SU-DHL-6 (cell line): ENCODE results near the gene GOLPH3L.
"Not testable (repeated sequence)": the region's sequence is repeated elsewhere in the genome, so short reads cannot be mapped to it uniquely, and the experiment has no call there.

Experiments used
- H2AFZ ChIP-seq: fragments of 200-600 bp; sonication (generic); 2 replicates; pipeline ENCODE4 v1.6.1; 2014; ENCODE audit warnings: low read depth, mild to moderate bottlenecking, moderate library complexity, mixed read lengths, antibody characterized with exemption, low read length; ENCODE audit not compliant: severe bottlenecking
- H3F3A ChIP-seq: fragments of 200-600 bp; shearing (Covaris generic); 2 replicates; pipeline ENCODE4 v1.6.0; 2016; ENCODE audit warnings: antibody characterized with exemption, mild to moderate bottlenecking; ENCODE audit not compliant: insufficient read depth
- H3K27ac ChIP-seq: fragments of 200-600 bp; sonication (generic); 2 replicates; pipeline ENCODE4 v1.5.1; 2016; ENCODE audit warnings: low read depth, mild to moderate bottlenecking, low read length, moderate library complexity, mixed read lengths
- H3K27me3 ChIP-seq: fragments of 200-600 bp; sonication (generic), shearing (Covaris generic); 2 replicates; pipeline ENCODE4 v1.6.0; 2014; ENCODE audit warnings: mild to moderate bottlenecking, low read length
- H3K36me3 ChIP-seq: fragments of 200-600 bp; sonication (generic); 2 replicates; pipeline ENCODE4 v1.6.1; 2014; ENCODE audit warnings: mild to moderate bottlenecking, low read length, mixed read lengths
- H3K4me2 ChIP-seq: fragments of 300-600, 200-600 bp; shearing (Covaris generic), sonication (generic); 2 replicates; pipeline ENCODE4 v1.6.0; 2014; ENCODE audit warnings: low read length, low read depth, mild to moderate bottlenecking; ENCODE audit not compliant: poor library complexity, severe bottlenecking
- H3K4me3 ChIP-seq: fragments of 200-600 bp; sonication (generic); 2 replicates; pipeline ENCODE4 v1.5.1; 2014; ENCODE audit warnings: antibody characterized with exemption, low read length, mild to moderate bottlenecking, mixed read lengths; ENCODE audit not compliant: insufficient read depth, poor library complexity, severe bottlenecking
- H3K79me2 ChIP-seq: fragments of 200-600 bp; sonication (generic); 2 replicates; pipeline ENCODE4 v1.6.1; 2014; ENCODE audit warnings: mild to moderate bottlenecking, low read length, moderate library complexity; ENCODE audit not compliant: insufficient read depth
- H3K9ac ChIP-seq: fragments of 200-600 bp; sonication (generic); 2 replicates; pipeline ENCODE4 v1.7.0; 2014; ENCODE audit warnings: mild to moderate bottlenecking, low read length
- H3K9me2 ChIP-seq: fragments of 200-600 bp; sonication (generic); replicated peaks from 2 replicates; pipeline ENCODE4 v1.6.1; 2014; ENCODE audit warnings: low read length; ENCODE audit not compliant: insufficient read depth
- H3K9me3 ChIP-seq: fragments of 200-600 bp; sonication (generic); 2 replicates; pipeline ENCODE4 v1.6.1; 2014; ENCODE audit warnings: low read length, mixed read lengths; ENCODE audit not compliant: insufficient read depth
- H4K20me1 ChIP-seq: fragments of 200-600 bp; sonication (generic); 2 replicates; pipeline ENCODE4 v1.6.1; 2014; ENCODE audit warnings: low read depth, mild to moderate bottlenecking, antibody characterized with exemption, low read length, moderate library complexity, mixed read lengths
- EZH2phosphoT487 ChIP-seq: fragments of 200-600 bp; sonication (generic), shearing (Covaris generic); conservative IDR thresholded peaks from 2 replicates; pipeline ENCODE4 v1.6.1; 2018; ENCODE audit warnings: mild to moderate bottlenecking, antibody characterized with exemption, low read length, moderate library complexity, mixed read lengths
- TF ChIP-seq, protein P1 (sequence below): fragments of 200-600 bp; sonication (generic); IDR thresholded peaks from one replicate; pipeline ENCODE4 v1.5.1; 2017; ENCODE audit warnings: antibody characterized with exemption, mild to moderate bottlenecking, low read length, moderate library complexity; ENCODE audit not compliant: insufficient read depth, poor library complexity, severe bottlenecking

GOLPH3L gene

GRCh38 chr1:150663321-150663720 is 33.6 kb downstream of the GOLPH3L start:
- Histone ChIP-seq H3K9ac (no peak overlapping the region), H4K20me1 (no peaks in the 10 kb centered on the region), H3K4me3 (no peak overlapping the region), H3K27ac (no peak overlapping the region), H3K9me3 (no peaks in the 10 kb centered on the region), H3K36me3 (peaks cover 21% of the 10 kb centered on the region; the same call in 1 of the 2 replicates), H3K79me2 (no peaks in the 10 kb centered on the region), H3K27me3 (no peaks in the 10 kb centered on the region), H3K9me2 (no peaks in the 10 kb centered on the region), H2AFZ (no peak overlapping the region), H3K4me2 (no peak overlapping the region), H3F3A (no peaks in the 10 kb centered on the region; the same call in 1 of the 2 replicates)
- no peak for TF ChIP-seq EZH2phosphoT487
- TF ChIP-seq, protein P1, sequence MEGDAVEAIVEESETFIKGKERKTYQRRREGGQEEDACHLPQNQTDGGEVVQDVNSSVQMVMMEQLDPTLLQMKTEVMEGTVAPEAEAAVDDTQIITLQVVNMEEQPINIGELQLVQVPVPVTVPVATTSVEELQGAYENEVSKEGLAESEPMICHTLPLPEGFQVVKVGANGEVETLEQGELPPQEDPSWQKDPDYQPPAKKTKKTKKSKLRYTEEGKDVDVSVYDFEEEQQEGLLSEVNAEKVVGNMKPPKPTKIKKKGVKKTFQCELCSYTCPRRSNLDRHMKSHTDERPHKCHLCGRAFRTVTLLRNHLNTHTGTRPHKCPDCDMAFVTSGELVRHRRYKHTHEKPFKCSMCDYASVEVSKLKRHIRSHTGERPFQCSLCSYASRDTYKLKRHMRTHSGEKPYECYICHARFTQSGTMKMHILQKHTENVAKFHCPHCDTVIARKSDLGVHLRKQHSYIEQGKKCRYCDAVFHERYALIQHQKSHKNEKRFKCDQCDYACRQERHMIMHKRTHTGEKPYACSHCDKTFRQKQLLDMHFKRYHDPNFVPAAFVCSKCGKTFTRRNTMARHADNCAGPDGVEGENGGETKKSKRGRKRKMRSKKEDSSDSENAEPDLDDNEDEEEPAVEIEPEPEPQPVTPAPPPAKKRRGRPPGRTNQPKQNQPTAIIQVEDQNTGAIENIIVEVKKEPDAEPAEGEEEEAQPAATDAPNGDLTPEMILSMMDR: no peak

- Histone ChIP-seq H3K9me2 (no peaks in the 10 kb centered on the region), H3K4me3 (no peak overlapping the region), H3K27ac (no peak overlapping the region), H3K27me3 (no peaks in the 10 kb centered on the region), H3K79me2 (no peaks in the 10 kb centered on the region), H4K20me1 (no peaks in the 10 kb centered on the region), H3K9ac (no peak overlapping the region), H3K4me2 (no peak overlapping the region), H2AFZ (no peak overlapping the region), H3K9me3 (no peaks in the 10 kb centered on the region), H3F3A (no peaks in the 10 kb centered on the region; the same call in 1 of the 2 replicates), H3K36me3 (peaks cover 21% of the 10 kb centered on the region; the same call in 1 of the 2 replicates)
- TF ChIP-seq EZH2phosphoT487: no peak
- TF ChIP-seq, protein P1: no peak
Observed at GRCh38 chr1:150662811-150663210, 34.1 kb downstream of the GOLPH3L start.

- Histone ChIP-seq H3F3A (no peaks in the 10 kb centered on the region), H3K4me2 (no peak overlapping the region), H3K9me2 (no peaks in the 10 kb centered on the region), H3K27me3 (no peaks in the 10 kb centered on the region), H3K36me3 (peaks cover 21% of the 10 kb centered on the region; the same call in 1 of the 2 replicates), H4K20me1 (no peaks in the 10 kb centered on the region), H3K79me2 (no peaks in the 10 kb centered on the region), H3K9me3 (no peaks in the 10 kb centered on the region), H2AFZ (no peak overlapping the region), H3K9ac (no peak overlapping the region), H3K27ac (no peak overlapping the region), H3K4me3 (no peak overlapping the region)
- TF ChIP-seq, protein P1: no peak
- no peak for TF ChIP-seq EZH2phosphoT487
Observed at GRCh38 chr1:150661156-150661555, 35.8 kb downstream of the GOLPH3L start.

- H3K9me2 ChIP-seq: no peaks in the 10 kb centered on the region
Observed at GRCh38 chr1:150660584-150660983, 36.4 kb downstream of the GOLPH3L start.

GRCh38 chr1:150657064-150657463 is 39.9 kb downstream of the GOLPH3L start:
- H3K9me3 ChIP-seq, H3K27ac ChIP-seq: not testable (repeated sequence)

More at GRCh38 chr1:150660584-150660983, 36.4 kb downstream of the GOLPH3L start:
- Histone ChIP-seq H4K20me1 (no peaks in the 10 kb centered on the region), H3K27ac (no peak overlapping the region), H3K4me3 (no peak overlapping the region), H3K79me2 (no peaks in the 10 kb centered on the region), H3K27me3 (no peaks in the 10 kb centered on the region), H2AFZ (no peak overlapping the region), H3K4me2 (no peak overlapping the region), H3K36me3 (peaks cover 21% of the 10 kb centered on the region; the same call in 1 of the 2 replicates), H3K9ac (no peak overlapping the region), H3K9me3 (no peaks in the 10 kb centered on the region), H3F3A (no peaks in the 10 kb centered on the region)
- TF ChIP-seq, protein P1: no peak
- no peak for TF ChIP-seq EZH2phosphoT487

More at GRCh38 chr1:150657064-150657463, 39.9 kb downstream of the GOLPH3L start:
- H3K9ac ChIP-seq, H3K79me2 ChIP-seq, H4K20me1 ChIP-seq, H3K27me3 ChIP-seq, H2AFZ ChIP-seq, H3K4me2 ChIP-seq, H3F3A ChIP-seq, H3K9me2 ChIP-seq, H3K4me3 ChIP-seq: not testable (repeated sequence)
- H3K36me3 ChIP-seq: peaks cover 14% of the 10 kb centered on the region; the same call in 1 of the 2 replicates
